Measurements from ENCODE around the gene PACSIN1.

The PACSIN1 gene

DNA sequence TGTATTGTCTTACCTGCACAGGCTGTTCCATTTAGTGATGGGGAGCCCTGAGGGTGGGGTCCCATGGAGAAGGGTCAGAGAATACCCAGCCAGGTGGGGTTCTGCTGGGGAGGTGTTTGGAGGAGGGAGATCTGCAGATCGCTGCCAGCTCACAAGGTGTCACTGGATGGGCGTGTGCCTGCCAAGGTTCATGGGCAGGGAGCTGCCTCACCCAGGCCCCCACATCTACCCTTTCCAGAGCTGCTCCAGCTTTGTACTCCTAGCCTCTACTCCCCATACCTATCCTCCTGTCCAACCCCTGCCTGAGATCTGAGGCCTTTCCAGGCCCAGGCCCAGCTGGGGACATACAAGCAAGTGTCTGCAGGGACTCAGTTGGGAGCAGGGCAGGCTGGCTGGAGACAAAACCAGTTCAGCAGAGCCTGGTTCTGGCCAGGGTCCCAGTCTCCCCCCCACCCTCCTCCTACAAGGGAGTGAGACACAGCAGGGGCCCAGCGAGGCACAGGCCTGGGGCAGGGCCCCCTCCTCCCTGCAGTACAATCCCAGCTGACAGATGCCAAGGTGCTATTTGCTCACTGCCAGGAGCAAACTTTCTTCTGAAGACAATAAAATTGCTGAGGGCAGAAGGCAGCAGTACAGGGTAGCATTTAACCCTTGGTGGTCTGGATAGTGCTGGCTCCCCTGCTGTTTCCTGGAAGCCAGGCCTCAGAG is 70.5 kb downstream of the PACSIN1 start:
- TF ChIP-seq, protein P1, sequence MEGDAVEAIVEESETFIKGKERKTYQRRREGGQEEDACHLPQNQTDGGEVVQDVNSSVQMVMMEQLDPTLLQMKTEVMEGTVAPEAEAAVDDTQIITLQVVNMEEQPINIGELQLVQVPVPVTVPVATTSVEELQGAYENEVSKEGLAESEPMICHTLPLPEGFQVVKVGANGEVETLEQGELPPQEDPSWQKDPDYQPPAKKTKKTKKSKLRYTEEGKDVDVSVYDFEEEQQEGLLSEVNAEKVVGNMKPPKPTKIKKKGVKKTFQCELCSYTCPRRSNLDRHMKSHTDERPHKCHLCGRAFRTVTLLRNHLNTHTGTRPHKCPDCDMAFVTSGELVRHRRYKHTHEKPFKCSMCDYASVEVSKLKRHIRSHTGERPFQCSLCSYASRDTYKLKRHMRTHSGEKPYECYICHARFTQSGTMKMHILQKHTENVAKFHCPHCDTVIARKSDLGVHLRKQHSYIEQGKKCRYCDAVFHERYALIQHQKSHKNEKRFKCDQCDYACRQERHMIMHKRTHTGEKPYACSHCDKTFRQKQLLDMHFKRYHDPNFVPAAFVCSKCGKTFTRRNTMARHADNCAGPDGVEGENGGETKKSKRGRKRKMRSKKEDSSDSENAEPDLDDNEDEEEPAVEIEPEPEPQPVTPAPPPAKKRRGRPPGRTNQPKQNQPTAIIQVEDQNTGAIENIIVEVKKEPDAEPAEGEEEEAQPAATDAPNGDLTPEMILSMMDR (conservative IDR thresholded peaks at IDR 0.05; ENCODE audit: control insufficient read depth, insufficient read depth, low read depth, low read length), result no peak
- H3K4me3 ChIP-seq (ENCODE audit: control insufficient read depth, low read depth, low read length), result no peak overlapping the region
- DNase-seq (ENCODE audit: low read depth), result no peak

DNA sequence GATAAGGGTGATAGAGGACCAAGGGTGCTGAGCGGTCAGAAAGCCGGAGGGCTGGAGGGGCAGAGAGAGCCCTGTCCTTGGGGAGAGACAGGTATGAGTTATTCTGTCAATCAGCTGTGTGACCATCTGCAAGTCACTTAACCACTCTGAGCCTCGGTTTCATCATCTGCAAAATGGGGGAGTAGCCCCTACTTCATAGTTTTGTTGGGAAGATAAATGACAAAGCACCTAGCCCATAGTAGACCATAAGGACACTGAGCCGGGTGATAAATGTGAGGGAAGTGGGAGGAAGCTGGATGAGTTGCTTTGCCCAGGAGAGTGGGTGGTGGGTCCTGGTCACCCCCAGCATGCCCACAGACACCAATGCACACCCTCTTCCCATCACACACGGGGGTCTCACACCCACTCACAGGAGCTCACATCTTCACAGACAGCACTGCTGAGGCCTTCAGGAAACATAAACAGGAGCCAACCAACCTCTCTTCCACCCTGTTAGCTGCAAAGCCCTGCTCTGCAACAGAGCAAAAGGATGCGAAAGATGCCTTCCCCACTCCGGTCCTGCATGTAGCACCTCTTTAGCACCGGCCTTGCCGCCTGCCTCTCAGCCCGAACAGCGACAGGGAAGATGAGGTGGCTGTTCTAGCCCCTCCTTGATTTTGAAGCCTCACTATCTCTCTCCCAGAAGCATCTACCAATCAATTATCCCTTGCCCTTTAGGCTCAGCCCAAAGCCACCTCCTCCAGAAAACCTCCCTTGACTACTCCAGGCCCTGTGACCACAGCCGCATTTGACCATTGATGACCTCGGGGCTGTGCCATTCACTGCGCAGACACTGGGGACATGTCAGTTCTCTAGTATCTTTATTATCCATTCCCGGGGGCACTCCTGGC is 71.3 kb downstream of the PACSIN1 start:
- no peak for DNase-seq (ENCODE audit: low read depth)
- TF ChIP-seq, protein P1 (conservative IDR thresholded peaks at IDR 0.05; ENCODE audit: control insufficient read depth, insufficient read depth, low read depth, low read length), result no peak
- no peak overlapping the region for H3K4me3 ChIP-seq (ENCODE audit: control insufficient read depth, low read depth, low read length)

DNA sequence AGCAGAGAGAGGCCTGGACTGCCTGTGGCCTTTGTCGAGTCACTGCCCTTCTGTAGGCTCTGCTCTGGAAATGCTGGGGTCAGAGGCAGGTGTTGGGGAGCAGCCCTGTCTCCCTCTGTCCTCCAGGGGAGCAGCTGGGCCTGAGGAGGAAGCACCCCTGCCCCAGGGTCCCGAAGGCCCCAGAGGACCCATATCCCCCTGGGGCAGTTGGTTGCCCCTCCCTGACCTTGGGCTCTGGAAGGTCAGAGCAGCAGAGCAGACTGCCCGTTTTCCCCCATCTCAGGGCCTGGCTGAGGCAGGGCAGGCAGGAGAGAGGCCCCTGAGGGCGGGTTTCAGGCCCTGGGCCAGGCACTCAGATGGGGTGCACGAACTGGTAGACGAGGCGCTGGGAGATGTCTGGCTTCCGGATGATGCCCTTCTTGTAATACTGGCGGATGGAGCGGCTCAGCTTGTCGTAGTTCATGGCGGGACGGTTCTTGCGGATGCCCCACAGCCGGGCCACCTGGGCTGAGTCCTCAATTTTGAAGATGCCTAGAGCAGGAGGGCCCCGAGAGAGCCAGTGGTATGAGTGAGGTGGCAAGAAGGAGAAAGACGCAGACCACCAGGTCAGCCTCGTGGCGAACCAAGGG is 72.2 kb downstream of the PACSIN1 start:
- TF ChIP-seq, protein P1 (conservative IDR thresholded peaks at IDR 0.05; ENCODE audit: control insufficient read depth, insufficient read depth, low read depth, low read length), result no peak
- no peak overlapping the region for H3K4me3 ChIP-seq (ENCODE audit: control insufficient read depth, low read depth, low read length)
- DNase-seq (ENCODE audit: low read depth), result no peak

DNA sequence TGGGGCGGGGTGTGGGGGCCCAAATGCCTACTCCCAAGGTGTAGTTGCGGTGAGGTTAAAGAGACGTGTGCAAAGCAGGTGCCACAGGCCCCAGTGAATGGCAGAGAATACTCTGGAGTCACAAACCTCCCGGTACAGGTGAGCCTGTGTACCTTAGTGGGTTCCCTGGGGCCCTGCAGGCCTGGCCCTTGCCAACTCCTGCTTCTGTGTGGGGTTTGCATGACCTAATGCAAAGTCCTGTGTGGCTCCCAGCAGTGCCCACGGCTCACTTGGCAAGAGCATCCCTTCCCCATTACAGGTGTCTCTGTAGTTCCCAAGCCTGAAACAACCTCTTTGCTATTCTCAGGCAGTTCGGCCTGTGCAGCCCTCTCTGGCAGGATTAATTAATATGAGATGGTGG is 72.7 kb downstream of the PACSIN1 start:
- no peak for DNase-seq (ENCODE audit: low read depth)
- TF ChIP-seq, protein P1 (conservative IDR thresholded peaks at IDR 0.05; ENCODE audit: control insufficient read depth, insufficient read depth, low read depth, low read length), result no peak
- H3K4me3 ChIP-seq (ENCODE audit: control insufficient read depth, low read depth, low read length), result no peak overlapping the region

DNA sequence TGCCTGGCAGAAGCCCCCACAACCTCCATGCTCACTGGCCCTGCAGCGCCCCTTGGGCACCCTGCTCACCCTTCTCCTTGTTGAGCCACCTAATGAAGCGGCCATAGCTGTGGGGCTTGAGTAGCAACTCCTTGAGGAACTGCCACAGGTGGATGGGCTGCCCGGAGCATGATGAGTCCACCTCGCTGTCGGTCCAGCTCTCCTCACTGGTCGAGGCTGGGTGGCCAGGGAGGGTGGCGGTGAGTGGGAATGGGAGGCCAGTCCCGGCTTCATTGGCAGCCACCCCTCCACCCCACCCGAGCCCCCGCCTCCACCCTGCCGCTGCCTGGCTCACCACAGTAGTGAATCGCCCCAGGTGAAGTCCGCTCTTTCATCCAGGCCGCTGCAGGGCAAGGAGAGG is 73.3 kb downstream of the PACSIN1 start:
- H3K4me3 ChIP-seq (ENCODE audit: control insufficient read depth, low read depth, low read length), result no peak overlapping the region
- DNase-seq (ENCODE audit: low read depth), result no peak

DNA sequence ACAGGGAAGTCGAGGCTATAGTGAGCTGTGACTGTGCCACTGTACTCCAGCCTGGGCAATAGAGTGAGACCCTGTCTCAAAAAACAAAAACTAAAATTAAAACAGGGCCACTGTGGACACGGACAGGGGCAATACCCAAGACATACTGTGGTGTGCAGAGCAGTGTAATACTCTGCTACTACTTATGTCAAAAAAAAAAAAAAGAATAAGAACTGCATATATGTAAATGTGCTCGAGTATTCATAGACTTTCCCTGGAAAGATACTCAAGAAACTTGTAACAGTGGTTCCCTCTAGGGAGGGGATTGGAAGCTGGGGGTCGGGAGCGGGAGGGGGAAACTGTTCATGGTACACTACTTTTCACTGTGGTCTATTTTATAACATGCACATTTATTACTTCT is 74.3 kb downstream of the PACSIN1 start:
- no peak overlapping the region for H3K4me3 ChIP-seq (ENCODE audit: control insufficient read depth, low read depth, low read length)
- TF ChIP-seq, protein P1 (conservative IDR thresholded peaks at IDR 0.05; ENCODE audit: control insufficient read depth, insufficient read depth, low read depth, low read length), result no peak
- DNase-seq (ENCODE audit: low read depth), result no peak

More for the DNA sequence above, 73.3 kb downstream of the PACSIN1 start:
- TF ChIP-seq, protein P1 (conservative IDR thresholded peaks at IDR 0.05; ENCODE audit: control insufficient read depth, insufficient read depth, low read depth, low read length), result no peak

Measured in fibroblast of mammary gland (primary cell).